Adrenal gland (tissue), 12 donors: Measurements from ENCODE around the gene PSMD3. TPM values are rescaled to one million over a fixed set of nuclear protein-coding genes. Genes with fewer than 3 reads are reported as not detected.

Source experiments
- DNase-seq, 7 donors: peaks; one replicate each; pipeline ENCODE4 v3.0.0-alpha.2; 2019 to 2020
- H3K27ac ChIP-seq, 5 donors: fragments of 200-600 bp; sonication (generic) in 4 of 5; 1 replicate in 3 of 5; 2 replicates in 2 of 5; pipeline versions ENCODE4 v1.5.1 to v1.8.0; 2016 to 2020; ENCODE audit warnings: mild to moderate bottlenecking in 1 of 5
- H3K27me3 ChIP-seq: fragments of 200-600 bp; 2 replicates; pipeline ENCODE4 v1.8.0; 2021
- H3K36me3 ChIP-seq, 2 donors: fragments of 200-600 bp; replicated peaks in 1 of 2; 1 replicate in 1 of 2; 2 replicates in 1 of 2; pipeline versions ENCODE4 v1.5.1 to v1.8.0; 2018 to 2022
- H3K4me1 ChIP-seq, 2 donors: fragments of 200-600 bp; replicated peaks in 1 of 2; 1 replicate in 1 of 2; 2 replicates in 1 of 2; pipeline versions ENCODE4 v1.5.1 to v1.8.0; 2018 to 2021
- H3K4me3 ChIP-seq, 4 donors: fragments of 200-600 bp; sonication (generic) in 3 of 4; one replicate each; pipeline ENCODE4 v1.5.1; 2016 to 2018
- H3K9me3 ChIP-seq, 3 donors: fragments of 200-600 bp; sonication (generic) in 1 of 3; replicated peaks in 1 of 3; 1 replicate in 2 of 3; 2 replicates in 1 of 3; pipeline versions ENCODE4 v1.5.1 to v1.8.0; 2016 to 2021
- POLR2A ChIP-seq, 2 donors: fragments of 450-650 bp; IDR thresholded peaks; one replicate each; pipeline ENCODE4 v1.6.1; 2017; ENCODE audit warnings: antibody characterized with exemption in 2 of 2, mild to moderate bottlenecking in 2 of 2, moderate library complexity in 1 of 2
- WGBS, 4 donors: extraction: QIAGEN DNeasy Blood & Tissue Kit in 2 of 4; methylation state at CpG; one replicate each; pipeline versions ENCODE4 v1.1.5 to v1.1.7; 2013 to 2017; 5-methylcytosine and 5-hydroxymethylcytosine counted together
- intact Hi-C, 2 donors: fragments of 100-400 bp; cut with DNase I; formaldehyde crosslinking; loops; one replicate each; pipeline versions ENCODE4 v1.14.1 to v1.15.0; 2022 to 2023
- polyA plus RNA-seq, 3 donors: library from polyadenylated mRNA; stranded (reverse); fragments of 200-250 nt in 2 of 3; fragments of 350-450 nt in 1 of 3; fragmentation: Illumina TruSeq in 1 of 3; extraction: RNeasy Lipid Tissue Mini Kit (QIAGEN cat#74804) in 1 of 3; gene quantifications; one replicate each; pipeline ENCODE4 v1.2.3, GENCODE V29; 2013 to 2014
- total RNA-seq, 9 donors: library from RNA; depleted of rRNA in 4 of 9; stranded (reverse); fragments of >200 nt in 4 of 9; fragments of 120-200 nt in 1 of 9; fragmentation: NEBNext Ultra II Directional in 1 of 9; extraction: Animal tissue kit (Norgen Biotek cat#: 25700) in 1 of 9; gene quantifications; one replicate each; pipeline versions ENCODE4 v1.1.0 to v1.2.4, GENCODE V29; 2013 to 2023
- TF ChIP-seq, protein P1 (sequence below), 6 experiments: fragments of 450-650 bp in 4 of 6; fragments of 200-600 bp in 2 of 6; sonication (generic) in 1 of 6; IDR thresholded peaks; 1 replicate in 5 of 6; 2 replicates in 1 of 6; pipeline versions ENCODE4 v1.5.1 to v1.8.0; 2016 to 2021; ENCODE audit warnings: antibody characterized with exemption in 6 of 6, mild to moderate bottlenecking in 2 of 6, moderate library complexity in 1 of 6
- donor health status: healthy with polysubstance abuse.
- donor health status: Bipolar disorder and iron deficiency.
- donor health status: DM: yes; HTN: yes; CAD: no.
- donor health status: DM: no; HTN: no; CAD: no.
- donor health status: DM: no; HTN: no; CAD: no.
- donor health status: DM: yes; HTN: yes; CAD: no.

Gene PSMD3
- total and polyA plus RNA-seq, 12 donors, result 42.8 to 123 (median 97.3) TPM

DNA sequence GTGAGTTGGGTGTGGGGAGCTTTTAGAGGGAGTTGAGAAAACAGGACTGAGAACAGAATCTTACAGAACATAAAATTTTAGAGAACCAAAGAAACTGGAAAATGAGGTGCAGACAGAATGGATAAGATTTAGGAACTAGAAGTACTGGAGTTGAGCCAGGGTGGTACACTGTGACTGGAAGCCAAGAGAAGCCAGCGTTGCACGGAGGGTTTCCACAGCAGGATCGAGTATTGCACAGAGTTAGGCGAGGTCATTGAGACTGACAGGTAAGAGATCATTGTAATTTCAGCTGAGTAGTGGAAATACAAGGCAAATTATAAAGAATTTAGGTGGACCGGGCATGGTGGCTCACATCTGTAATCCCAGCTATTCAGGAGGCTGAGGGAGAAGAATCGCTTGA lies 11.2 kb upstream of the PSMD3 start:
- H3K27me3 ChIP-seq, result no peaks in the 10 kb centered on the region
- intact Hi-C loops, result no loop called here
- no peaks in the 10 kb centered on the region for H3K9me3 ChIP-seq
- no peaks in the 10 kb centered on the region for H3K36me3 ChIP-seq
- no peak overlapping the region for H3K4me3 ChIP-seq
- DNase-seq, result peak in 1 of 7 donors; percentile 29
- WGBS, 4 donors, result 71 to 84% (median 74%) methylated on average over 6 of the region's 6 CpGs
- TF ChIP-seq, protein P1, sequence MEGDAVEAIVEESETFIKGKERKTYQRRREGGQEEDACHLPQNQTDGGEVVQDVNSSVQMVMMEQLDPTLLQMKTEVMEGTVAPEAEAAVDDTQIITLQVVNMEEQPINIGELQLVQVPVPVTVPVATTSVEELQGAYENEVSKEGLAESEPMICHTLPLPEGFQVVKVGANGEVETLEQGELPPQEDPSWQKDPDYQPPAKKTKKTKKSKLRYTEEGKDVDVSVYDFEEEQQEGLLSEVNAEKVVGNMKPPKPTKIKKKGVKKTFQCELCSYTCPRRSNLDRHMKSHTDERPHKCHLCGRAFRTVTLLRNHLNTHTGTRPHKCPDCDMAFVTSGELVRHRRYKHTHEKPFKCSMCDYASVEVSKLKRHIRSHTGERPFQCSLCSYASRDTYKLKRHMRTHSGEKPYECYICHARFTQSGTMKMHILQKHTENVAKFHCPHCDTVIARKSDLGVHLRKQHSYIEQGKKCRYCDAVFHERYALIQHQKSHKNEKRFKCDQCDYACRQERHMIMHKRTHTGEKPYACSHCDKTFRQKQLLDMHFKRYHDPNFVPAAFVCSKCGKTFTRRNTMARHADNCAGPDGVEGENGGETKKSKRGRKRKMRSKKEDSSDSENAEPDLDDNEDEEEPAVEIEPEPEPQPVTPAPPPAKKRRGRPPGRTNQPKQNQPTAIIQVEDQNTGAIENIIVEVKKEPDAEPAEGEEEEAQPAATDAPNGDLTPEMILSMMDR (IDR thresholded peaks at IDR 0.05), result no peak
- TF ChIP-seq POLR2A (IDR thresholded peaks at IDR 0.05), result no peak
- no peak overlapping the region for H3K27ac ChIP-seq
- H3K4me1 ChIP-seq, result no peaks in the 10 kb centered on the region

DNA sequence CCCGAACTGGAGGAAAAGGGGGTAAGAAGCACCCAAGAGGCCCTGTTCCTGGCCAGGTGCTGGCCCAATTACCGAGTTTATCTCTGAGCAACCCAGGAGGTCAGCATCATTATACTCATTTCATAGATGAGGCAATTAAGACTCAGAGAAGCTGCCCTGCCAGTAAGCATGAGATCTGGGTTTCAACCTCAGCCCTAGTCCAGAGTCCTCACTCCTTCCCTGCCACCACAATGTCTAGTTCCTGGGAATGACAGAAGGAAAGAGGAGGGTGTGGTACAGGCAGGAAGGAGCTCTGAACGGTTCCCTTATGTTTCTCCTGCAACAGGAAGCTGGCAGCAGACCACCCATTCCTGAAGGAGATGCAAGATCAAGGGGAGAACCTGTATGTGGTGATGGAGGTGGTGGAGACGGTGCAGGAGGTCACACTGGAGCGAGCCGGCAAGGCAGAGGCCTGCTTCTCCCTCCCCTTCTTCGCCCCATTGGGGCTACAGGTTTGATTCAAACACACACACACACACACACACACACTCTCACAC lies 10.4 kb upstream of the PSMD3 start:
- Histone ChIP-seq H3K27ac (no peak overlapping the region), H3K27me3 (no peaks in the 10 kb centered on the region), H3K36me3 (no peaks in the 10 kb centered on the region), H3K4me1 (no peaks in the 10 kb centered on the region), H3K9me3 (no peaks in the 10 kb centered on the region), H3K4me3 (no peak overlapping the region)
- WGBS, 4 donors, result 68 to 74% (median 69%) methylated on average over 7 of the region's 7 CpGs
- TF ChIP-seq, protein P1 (IDR thresholded peaks at IDR 0.05), result no peak
- TF ChIP-seq POLR2A (IDR thresholded peaks at IDR 0.05), result no peak
- no peak for DNase-seq
- intact Hi-C loops, result no loop called here

DNA sequence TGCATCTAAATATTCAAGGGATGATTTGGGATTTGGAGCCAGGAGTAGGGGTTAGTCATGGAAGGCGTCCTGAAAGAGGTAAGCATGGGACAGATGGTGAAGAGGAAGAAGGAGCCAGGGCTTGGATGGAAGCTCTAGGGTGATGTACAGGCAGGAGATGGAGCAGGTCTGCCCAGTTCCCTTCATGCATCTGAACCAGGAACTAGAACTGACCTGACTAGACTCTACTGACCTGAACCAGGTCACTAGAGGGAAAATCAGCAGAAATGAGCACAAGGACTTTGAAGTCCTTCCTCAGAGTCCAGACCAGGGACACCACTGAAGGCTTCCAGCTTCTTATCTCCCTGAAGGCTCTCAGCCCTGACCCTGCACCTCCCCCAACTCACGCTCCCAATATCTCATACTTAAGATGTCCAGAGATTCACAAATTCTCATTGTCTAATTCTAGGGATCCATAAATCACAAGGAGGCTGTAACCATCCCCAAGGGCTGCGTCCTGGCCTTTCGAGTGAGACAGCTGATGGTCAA lies 9.5 kb upstream of the PSMD3 start:
- H3K4me1 ChIP-seq, result no peaks in the 10 kb centered on the region
- H3K27me3 ChIP-seq, result no peaks in the 10 kb centered on the region
- no peaks in the 10 kb centered on the region for H3K36me3 ChIP-seq
- no peak overlapping the region for H3K4me3 ChIP-seq
- no peak for DNase-seq
- no peaks in the 10 kb centered on the region for H3K9me3 ChIP-seq
- intact Hi-C loops, result no loop called here
- TF ChIP-seq, protein P1 (IDR thresholded peaks at IDR 0.05), result no peak
- TF ChIP-seq POLR2A (IDR thresholded peaks at IDR 0.05), result no peak
- peak overlapping the region in 2 of 5 donors; percentile 23 to 79 for H3K27ac ChIP-seq
- WGBS, 4 donors, result 62 to 71% (median 68%) methylated on average over 4 of the region's 4 CpGs

- peak overlapping the region in 2 of 5 donors; percentile 65 to 79 for H3K27ac ChIP-seq
- no peaks in the 10 kb centered on the region for H3K36me3 ChIP-seq
- no peaks in the 10 kb centered on the region for H3K27me3 ChIP-seq
- 13 to 34% (median 27%) methylated on average over 3 of the region's 3 CpGs for WGBS, 4 donors
- H3K4me1 ChIP-seq, result no peaks in the 10 kb centered on the region
- TF ChIP-seq POLR2A (IDR thresholded peaks at IDR 0.05), result no peak
- TF ChIP-seq, protein P1 (IDR thresholded peaks at IDR 0.05), result no peak
- H3K9me3 ChIP-seq, result no peaks in the 10 kb centered on the region
- intact Hi-C loops, result no loop called here
- H3K4me3 ChIP-seq, result no peak overlapping the region
- DNase-seq, result no peak
Measured at GRCh38 chr17:39972271-39972670, 8.3 kb upstream of the PSMD3 start.
